OCI-LY7 (cell line): ENCODE results near the gene ESPNL. TPM values are rescaled to one million over a fixed set of nuclear protein-coding genes. Genes with fewer than 3 reads are reported as not detected.

Experiments used
- BruUV-seq: library from RNA; stranded (reverse); fragments of 400-500 nt; replicated peaks from 2 replicates; lab custom pipeline; 2021; lab: Mats Ljungman, UMichigan
- CTCF ChIA-PET: fragments of 300-600 bp; sonication (Branson Sonifier 250); formaldehyde crosslinking; loops from one replicate; lab custom pipeline; 2022; ENCODE audit warnings: antibody characterized with exemption; ENCODE audit not compliant: unreplicated experiment; lab: Charles Lee
- POLR2A ChIA-PET: fragments of 300-600 bp; sonication (Branson Sonifier 250); formaldehyde crosslinking; loops from one replicate; lab custom pipeline; 2022; ENCODE audit warnings: antibody characterized with exemption; lab: Charles Lee
- DNase-seq: peaks from one replicate; pipeline ENCODE4 v3.0.0-alpha.2; 2015; ENCODE audit warnings: low spot score
- H2AFZ ChIP-seq: fragments of 200-600 bp; sonication (generic), shearing (Covaris generic); 2 replicates; pipeline ENCODE4 v1.6.1; 2014; ENCODE audit warnings: mild to moderate bottlenecking, antibody characterized with exemption, low read length, moderate library complexity
- H3K27ac ChIP-seq: fragments of 200-600 bp; sonication (generic); 2 replicates; pipeline ENCODE4 v1.5.1; 2014; ENCODE audit warnings: mixed run types, low read depth, mild to moderate bottlenecking, moderate library complexity, low read length, inconsistent platforms; ENCODE audit not compliant: poor library complexity, severe bottlenecking
- H3K36me3 ChIP-seq: fragments of 200-600 bp; sonication (generic); 2 replicates; pipeline ENCODE4 v1.6.1; 2014; ENCODE audit warnings: mild to moderate bottlenecking, antibody characterized with exemption, low read length, moderate library complexity, mixed read lengths; ENCODE audit not compliant: insufficient read depth
- H3K4me1 ChIP-seq: fragments of 200-600 bp; sonication (generic); 2 replicates; pipeline ENCODE4 v1.5.1; 2014; ENCODE audit warnings: mild to moderate bottlenecking, low read length; ENCODE audit not compliant: insufficient read depth, poor library complexity, severe bottlenecking
- H3K4me2 ChIP-seq: fragments of 200-600 bp; sonication (generic); 2 replicates; pipeline ENCODE4 v1.6.1; 2014; ENCODE audit warnings: mild to moderate bottlenecking, low read length
- H3K4me3 ChIP-seq: fragments of 200-600 bp; sonication (generic); 2 replicates; pipeline ENCODE4 v1.5.1; 2014; ENCODE audit warnings: mild to moderate bottlenecking, low read depth, low read length; ENCODE audit not compliant: poor library complexity, severe bottlenecking
- H3K79me2 ChIP-seq: fragments of 200-600 bp; sonication (generic); 2 replicates; pipeline ENCODE4 v1.6.1; 2016; ENCODE audit warnings: low read depth, mild to moderate bottlenecking, low read length, moderate library complexity, mixed read lengths; ENCODE audit not compliant: insufficient read depth
- H3K9me2 ChIP-seq: fragments of 200-600 bp; sonication (generic); 2 replicates; pipeline ENCODE4 v1.6.1; 2016; ENCODE audit warnings: mild to moderate bottlenecking, low read length, mixed read lengths; ENCODE audit not compliant: insufficient read depth
- H3K9me3 ChIP-seq: fragments of 200-600 bp; sonication (generic); 2 replicates; pipeline ENCODE4 v1.6.1; 2014; ENCODE audit warnings: mild to moderate bottlenecking, mixed run types, low read length, mixed read lengths
- H4K20me1 ChIP-seq: fragments of 200-600 bp; sonication (generic); 2 replicates; pipeline ENCODE4 v1.6.1; 2014; ENCODE audit warnings: mild to moderate bottlenecking, antibody characterized with exemption, low read length, moderate library complexity, mixed read lengths; ENCODE audit not compliant: insufficient read depth
- EZH2phosphoT487 ChIP-seq: fragments of 200-600 bp; sonication (generic); IDR thresholded peaks from 2 replicates; pipeline ENCODE4 v1.6.1; 2018; ENCODE audit warnings: low read depth, borderline replicate concordance, mild to moderate bottlenecking, mixed run types, antibody characterized with exemption, low read length, moderate library complexity, mixed read lengths
- intact Hi-C: fragments of 100-400 bp; cut with micrococcal nuclease; formaldehyde crosslinking; loops from one replicate; pipeline ENCODE4 v1.10.0; 2022; ENCODE audit not compliant: unreplicated experiment
- total RNA-seq, 2 experiments: library from RNA; depleted of rRNA in 1 of 2; stranded (reverse); fragments of >200 nt in 1 of 2; shearing (Covaris generic) in 1 of 2; gene quantifications; 2 replicates each; pipeline ENCODE4 v1.2.3, GENCODE V29; 2014 to 2022
- TF ChIP-seq, protein P1 (sequence below): fragments of 200-600 bp; sonication (generic); conservative IDR thresholded peaks from 2 replicates; pipeline ENCODE4 v1.5.1; 2014; ENCODE audit warnings: mild to moderate bottlenecking, antibody characterized with exemption, low read length, moderate library complexity, mixed read lengths

ESPNL gene
- total RNA-seq, 2 experiments from 2014 or later, result 5.0 to 7.7 TPM

DNA sequence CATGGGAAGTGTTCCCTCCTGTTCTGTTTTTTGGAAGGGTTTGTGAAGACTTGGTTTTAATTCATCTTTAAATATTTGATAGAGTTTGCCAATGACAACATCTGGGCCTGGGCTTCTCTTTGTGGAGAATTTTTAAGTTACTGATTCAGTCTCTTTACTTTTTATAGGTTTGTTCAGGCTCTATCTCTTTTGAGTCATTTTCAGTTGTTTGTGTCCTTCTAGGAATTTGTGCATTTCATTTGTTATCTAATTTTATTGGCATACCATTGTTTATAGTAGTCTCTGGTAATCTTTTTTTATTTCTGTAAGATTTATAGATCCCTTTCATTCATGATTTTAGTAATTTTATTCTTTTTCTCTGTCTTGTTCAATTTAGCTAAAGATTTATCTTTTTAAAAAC lies 24.7 kb upstream of the ESPNL start:
- no peaks in the 10 kb centered on the region for H3K9me2 ChIP-seq
- H3K9me3 ChIP-seq, result peaks cover 17% of the 10 kb centered on the region; the same call in 1 of the 2 replicates
- no peaks in the 10 kb centered on the region for H3K4me1 ChIP-seq
- no peak overlapping the region for H3K27ac ChIP-seq
- POLR2A ChIA-PET, result interaction anchor here (0.8 kb wide), 1 partner anchor 13 kb away, joined by 3 read pairs; no protein-coding TSS in a partner anchor
- no peak for DNase-seq
- H3K4me3 ChIP-seq, result no peak overlapping the region
- no peak overlapping the region for H2AFZ ChIP-seq
- intact Hi-C loops, result no loop called here
- H4K20me1 ChIP-seq, result no peaks in the 10 kb centered on the region
- CTCF ChIA-PET, result no interaction called here
- peaks cover 65% of the 10 kb centered on the region for H3K36me3 ChIP-seq
- H3K79me2 ChIP-seq, result no peaks in the 10 kb centered on the region
- H3K4me2 ChIP-seq, result no peak overlapping the region
- no peak for TF ChIP-seq EZH2phosphoT487
- TF ChIP-seq, protein P1, sequence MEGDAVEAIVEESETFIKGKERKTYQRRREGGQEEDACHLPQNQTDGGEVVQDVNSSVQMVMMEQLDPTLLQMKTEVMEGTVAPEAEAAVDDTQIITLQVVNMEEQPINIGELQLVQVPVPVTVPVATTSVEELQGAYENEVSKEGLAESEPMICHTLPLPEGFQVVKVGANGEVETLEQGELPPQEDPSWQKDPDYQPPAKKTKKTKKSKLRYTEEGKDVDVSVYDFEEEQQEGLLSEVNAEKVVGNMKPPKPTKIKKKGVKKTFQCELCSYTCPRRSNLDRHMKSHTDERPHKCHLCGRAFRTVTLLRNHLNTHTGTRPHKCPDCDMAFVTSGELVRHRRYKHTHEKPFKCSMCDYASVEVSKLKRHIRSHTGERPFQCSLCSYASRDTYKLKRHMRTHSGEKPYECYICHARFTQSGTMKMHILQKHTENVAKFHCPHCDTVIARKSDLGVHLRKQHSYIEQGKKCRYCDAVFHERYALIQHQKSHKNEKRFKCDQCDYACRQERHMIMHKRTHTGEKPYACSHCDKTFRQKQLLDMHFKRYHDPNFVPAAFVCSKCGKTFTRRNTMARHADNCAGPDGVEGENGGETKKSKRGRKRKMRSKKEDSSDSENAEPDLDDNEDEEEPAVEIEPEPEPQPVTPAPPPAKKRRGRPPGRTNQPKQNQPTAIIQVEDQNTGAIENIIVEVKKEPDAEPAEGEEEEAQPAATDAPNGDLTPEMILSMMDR, result no peak
- BruUV-seq, result no TSS peak

DNA sequence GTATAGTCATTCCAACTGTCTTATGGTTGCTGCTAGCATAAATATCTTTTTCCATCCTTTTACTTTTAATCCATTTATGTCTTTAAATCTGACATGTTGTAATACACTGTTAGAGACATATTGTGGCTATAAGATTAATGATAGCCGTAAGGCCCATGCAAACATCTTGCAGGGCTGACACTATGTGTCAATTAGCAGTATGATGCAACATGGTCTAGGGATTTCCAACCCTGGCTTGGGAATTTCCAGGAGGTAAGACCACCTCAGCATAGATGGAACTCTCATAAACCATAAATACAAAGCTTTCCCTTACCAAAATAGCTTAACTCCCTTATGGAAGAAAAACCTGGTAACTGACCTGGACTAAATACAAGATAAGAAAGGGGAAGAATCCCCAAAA lies 22.8 kb upstream of the ESPNL start:
- peaks cover 17% of the 10 kb centered on the region; the same call in 1 of the 2 replicates for H3K9me3 ChIP-seq
- no peak overlapping the region for H3K4me2 ChIP-seq
- H3K9me2 ChIP-seq, result no peaks in the 10 kb centered on the region
- H2AFZ ChIP-seq, result no peak overlapping the region
- POLR2A ChIA-PET, result interaction anchor here (0.7 kb wide), 2 partner anchors 25 to 32 kb away, joined by 4 to 5 read pairs; no protein-coding TSS in a partner anchor
- H3K27ac ChIP-seq, result no peak overlapping the region
- TF ChIP-seq EZH2phosphoT487, result no peak
- TF ChIP-seq, protein P1, result no peak
- H3K4me1 ChIP-seq, result no peaks in the 10 kb centered on the region
- CTCF ChIA-PET, result interaction anchor here (0.6 kb wide), 1 partner anchor 21 kb away, joined by 5 read pairs; no protein-coding TSS in a partner anchor
- H3K36me3 ChIP-seq, result peaks cover 68% of the 10 kb centered on the region
- H4K20me1 ChIP-seq, result no peaks in the 10 kb centered on the region
- no TSS peak for BruUV-seq
- no peaks in the 10 kb centered on the region for H3K79me2 ChIP-seq
- intact Hi-C loops, result no loop called here
- no peak for DNase-seq
- H3K4me3 ChIP-seq, result no peak overlapping the region

DNA sequence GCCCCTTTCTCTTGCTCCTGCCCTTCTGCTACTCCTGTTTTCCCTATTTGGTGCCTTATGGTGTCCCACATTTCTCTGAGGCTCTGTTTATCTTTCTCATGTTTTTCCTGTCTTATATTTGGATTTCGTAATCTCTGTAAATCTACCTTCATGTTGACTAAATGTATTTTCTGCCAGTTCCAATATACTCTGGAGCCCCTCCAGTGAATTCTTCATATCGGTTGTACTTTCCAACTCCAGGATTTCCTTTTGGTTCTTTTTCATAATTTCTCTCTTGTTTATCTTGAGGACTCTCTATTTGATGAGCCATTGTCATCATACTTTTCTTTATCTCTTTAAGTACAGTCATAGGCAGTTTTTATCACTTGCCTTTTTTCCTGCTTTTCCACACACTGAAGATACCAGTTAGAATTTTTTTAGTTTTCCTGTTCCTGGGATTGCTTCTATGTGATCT lies 20.2 kb upstream of the ESPNL start:
- ChIA-PET POLR2A (no interaction called here), CTCF (no interaction called here)
- TF ChIP-seq EZH2phosphoT487, result no peak
- TF ChIP-seq, protein P1, result no peak
- intact Hi-C loops, result no loop called here
- peaks cover 9% of the 10 kb centered on the region; the same call in 1 of the 2 replicates for H3K9me3 ChIP-seq
- H3K79me2 ChIP-seq, result no peaks in the 10 kb centered on the region
- H3K9me2 ChIP-seq, result no peaks in the 10 kb centered on the region
- no TSS peak for BruUV-seq
- H3K27ac ChIP-seq, result no peak overlapping the region
- no peak for DNase-seq
- H3K36me3 ChIP-seq, result peaks cover 62% of the 10 kb centered on the region
- H3K4me1 ChIP-seq, result no peaks in the 10 kb centered on the region
- no peak overlapping the region for H3K4me3 ChIP-seq
- H3K4me2 ChIP-seq, result no peak overlapping the region
- no peak overlapping the region for H2AFZ ChIP-seq
- no peaks in the 10 kb centered on the region for H4K20me1 ChIP-seq
